GM18508 (cell line): ENCODE data around the gene TMEM266.

Source experiments
- ATAC-seq: cut with Tn5 transposase; IDR thresholded peaks from one replicate; pipeline ENCODE4 v1.9.1; 2021; ENCODE audit warnings: moderate number of reproducible peaks; ENCODE audit not compliant: insufficient read depth, unreplicated experiment

TMEM266 gene

GRCh38 chr15:76117181-76117580, 57.4 kb downstream of the TMEM266 start:
- ATAC-seq, result no peak

DNA sequence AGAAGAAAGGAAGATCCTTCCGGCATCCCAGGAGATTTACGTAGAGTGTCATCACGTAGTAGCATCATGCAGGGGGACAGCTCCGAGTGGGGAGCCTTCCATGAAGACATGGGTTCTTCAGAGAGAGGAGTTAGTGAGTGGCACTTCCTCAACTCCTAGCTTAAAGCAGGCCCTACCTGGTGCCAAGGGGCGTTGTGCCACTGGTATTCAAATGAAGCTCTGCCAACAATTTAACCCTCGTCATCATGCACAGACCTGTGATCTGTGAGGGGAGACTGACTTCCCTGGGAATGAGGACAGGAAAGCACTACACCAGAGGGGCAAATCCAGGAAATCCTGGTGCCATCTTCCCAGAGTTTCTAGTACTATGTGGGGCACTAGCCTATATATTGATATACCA, 59.0 kb downstream of the TMEM266 start:
- ATAC-seq, result no peak

DNA sequence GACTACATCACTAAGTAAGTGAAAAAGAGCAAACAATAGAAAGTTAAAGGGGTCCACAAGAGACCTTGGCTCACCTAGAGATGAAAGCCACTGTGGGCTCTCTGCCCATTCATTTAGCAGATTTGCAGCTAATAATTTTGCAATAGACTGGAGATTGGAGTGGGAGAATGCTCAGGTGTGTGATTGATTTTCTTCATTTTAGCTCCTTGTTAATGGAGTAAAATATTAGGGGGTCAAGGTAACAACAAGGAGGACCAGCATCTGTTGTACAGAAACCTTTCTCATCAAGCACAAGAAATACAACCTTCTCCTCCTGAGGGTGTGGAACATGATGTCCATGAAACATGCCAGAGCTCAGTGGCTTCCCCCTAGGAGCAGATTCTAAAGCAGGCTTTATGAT, 63.2 kb downstream of the TMEM266 start:
- no peak for ATAC-seq

DNA sequence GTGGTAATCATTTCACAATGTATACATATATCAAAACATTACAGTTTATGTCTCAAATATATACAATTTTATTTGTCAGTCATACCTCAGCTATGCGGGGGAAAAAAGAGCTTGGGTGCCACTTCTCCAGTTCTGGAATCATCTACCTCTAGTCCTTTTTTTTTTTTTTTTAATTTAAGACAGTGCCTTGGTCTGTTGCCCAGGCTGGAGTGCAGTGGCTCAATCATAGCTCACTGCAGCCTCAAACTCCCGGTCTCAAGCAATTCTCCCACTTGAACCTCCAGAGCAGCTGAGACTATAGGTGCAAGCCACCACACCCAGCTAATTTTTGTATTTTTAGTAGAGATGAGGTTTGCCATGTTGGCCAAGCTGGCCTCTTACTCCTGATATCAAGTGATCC, 67.4 kb downstream of the TMEM266 start:
- ATAC-seq, result no peak

DNA sequence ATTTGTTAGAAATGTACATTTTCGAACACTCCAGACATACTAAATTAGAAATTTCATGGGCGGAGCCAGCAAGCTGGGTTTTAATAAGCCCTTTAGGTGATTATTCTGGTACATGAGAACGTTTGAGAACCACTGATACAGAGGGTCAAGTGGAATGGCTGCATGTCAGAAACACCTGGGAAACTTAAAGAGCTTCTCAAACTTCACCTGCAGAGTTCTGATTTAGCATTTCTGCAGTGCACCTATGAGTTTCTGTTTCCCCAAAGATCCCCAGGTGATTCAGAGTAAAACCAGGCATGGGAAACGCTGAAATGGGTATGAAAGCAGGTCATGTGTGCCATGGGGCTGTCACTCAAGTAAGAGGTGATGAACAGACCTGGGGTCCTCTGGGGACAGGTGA, 68.1 kb downstream of the TMEM266 start:
- ATAC-seq, result no peak

DNA sequence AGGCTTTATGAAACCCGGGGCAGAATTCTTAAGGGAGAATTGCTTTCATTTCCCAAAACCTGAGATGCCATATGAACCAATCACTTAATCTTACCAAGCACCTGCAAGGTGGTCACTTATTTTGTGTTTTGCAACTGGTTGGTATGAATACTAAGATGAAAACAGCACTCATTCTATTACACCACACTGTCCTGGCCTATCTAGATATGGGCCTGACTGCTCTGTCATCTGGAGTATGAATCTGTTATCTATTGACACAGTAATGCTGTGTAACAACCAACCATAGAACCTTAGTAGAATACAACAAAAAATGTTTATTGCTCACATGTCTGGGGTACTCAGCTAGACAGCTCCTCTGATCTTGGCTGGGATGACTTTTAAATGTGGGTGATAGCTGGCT, 74.8 kb downstream of the TMEM266 start:
- no peak for ATAC-seq

DNA sequence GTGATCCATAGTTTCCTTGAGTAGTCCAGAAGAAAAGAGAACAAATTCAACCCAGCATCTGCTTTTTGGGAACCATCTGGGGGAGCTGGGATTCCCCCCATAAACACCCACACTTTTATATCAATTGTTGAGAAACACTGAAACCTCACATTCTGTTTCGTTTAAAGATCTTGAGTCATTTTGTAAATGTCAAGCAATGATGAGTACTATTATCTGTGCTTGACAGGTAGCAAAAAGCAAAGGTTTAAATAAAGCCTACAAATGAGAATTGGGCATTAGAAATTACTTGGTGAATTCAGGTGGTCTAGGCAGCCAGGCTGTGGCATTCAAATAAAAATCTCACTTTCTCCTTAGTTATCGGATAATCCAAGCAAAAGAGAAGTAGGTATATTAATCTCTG, 75.7 kb downstream of the TMEM266 start:
- ATAC-seq, result no peak

DNA sequence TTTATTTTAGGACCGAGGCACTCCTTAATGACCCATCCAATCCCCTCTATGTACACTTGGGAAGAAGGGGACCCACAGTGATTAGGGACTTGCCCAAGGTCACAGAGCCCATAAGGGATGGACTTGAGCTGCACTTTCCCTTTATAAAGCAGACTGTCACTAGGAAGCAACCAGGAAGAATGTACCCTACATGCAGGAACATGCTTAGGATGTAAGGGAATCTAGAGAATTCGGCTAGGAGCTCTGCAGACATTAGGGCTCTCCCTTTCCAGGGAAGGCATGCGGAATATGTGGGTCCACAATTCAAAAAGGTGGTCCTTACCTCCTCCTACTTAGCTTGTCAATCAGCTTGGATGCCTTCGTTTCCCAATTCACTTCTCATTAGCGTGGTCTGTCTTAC, 78.7 kb downstream of the TMEM266 start:
- no peak for ATAC-seq

DNA sequence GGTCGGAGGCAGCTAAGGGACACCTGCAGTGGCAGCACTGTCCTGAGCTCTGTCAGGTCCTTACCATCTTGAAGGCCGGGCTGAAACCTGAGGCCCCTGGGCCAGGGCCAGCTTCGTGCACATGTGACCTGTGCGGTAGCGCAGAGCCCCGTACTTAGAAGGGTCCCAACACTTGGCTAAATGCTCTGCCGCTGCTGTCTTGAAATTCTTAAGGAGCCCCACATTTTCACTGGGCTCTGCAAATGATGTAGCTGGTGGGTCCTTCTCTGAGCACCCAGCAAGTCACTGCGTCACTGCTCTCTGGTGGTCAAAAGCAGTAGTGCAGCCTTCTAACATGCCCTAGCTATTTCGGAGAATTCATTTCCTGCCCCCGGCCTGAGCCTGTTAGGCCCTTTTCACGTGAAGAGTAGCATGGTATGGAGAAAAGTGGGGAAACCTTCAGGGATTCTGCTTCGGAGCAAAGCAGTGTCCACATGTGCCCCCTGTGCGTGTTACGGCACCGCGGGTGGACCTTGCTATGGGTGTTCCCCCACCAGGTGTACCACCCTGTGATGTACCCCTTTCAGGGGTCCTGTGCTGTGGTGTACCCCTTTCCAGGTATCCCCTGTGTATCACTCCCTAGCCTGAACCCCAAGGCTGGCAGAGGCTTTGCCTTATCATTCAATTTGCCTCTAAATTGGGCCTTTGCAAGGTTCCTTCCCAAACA, 79.7 kb downstream of the TMEM266 start:
- ATAC-seq, result no peak

DNA sequence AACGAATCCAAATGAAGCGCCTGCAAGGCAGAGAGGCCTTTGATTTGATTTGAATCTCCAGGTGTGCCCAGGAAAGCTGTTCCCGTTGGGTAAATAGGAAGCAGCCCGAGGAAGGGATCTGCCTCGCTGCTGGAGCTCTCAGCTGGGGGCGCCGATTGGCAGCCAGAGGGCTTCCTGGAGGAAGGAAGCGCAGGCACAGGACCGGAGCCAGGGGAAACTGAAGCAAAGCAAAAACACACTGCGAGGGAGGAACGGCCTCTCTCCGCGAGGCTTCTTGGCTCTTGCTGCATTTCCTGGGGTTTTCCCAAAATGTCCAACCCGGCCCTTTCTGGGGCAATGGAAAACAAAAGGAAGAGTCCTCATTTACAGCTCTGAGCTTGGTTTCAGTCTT, 80.3 kb downstream of the TMEM266 start:
- no peak for ATAC-seq

GRCh38 chr15:76146812-76147211, 87.0 kb downstream of the TMEM266 start:
- no peak for ATAC-seq

- no peak for ATAC-seq
Observed at GRCh38 chr15:76147906-76148570, 88.3 kb downstream of the TMEM266 start.

DNA sequence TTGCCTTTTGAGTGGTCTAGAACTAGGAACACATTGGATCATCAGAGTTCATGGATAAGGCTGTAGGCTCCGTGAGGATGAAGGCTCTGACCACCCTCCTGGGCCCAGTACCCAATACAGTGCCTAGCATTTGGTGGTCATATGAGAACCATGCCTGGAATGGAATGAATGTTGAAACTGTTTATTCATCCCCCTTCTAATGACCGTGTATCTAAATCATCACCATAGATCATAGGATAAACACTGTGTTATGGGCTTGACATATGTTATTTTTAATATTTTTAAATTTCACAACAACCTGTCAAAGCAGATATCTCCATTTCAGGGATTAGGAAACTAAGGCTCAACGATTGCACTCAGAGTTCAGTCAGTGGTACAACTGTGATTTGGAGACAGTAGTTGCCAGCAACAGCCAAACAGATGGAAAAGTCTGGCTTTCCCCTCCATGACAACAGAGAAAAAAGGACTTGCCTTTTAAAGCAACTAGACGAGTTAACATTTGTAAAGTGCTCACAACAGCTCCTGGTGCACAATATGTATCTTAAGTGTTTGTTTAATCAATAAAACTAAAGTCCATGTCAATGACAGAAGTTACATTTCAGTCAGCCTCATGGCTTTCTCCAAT, 89.6 kb downstream of the TMEM266 start:
- ATAC-seq, result no peak

GRCh38 chr15:76150513-76150912, 90.7 kb downstream of the TMEM266 start:
- peak; percentile 20 for ATAC-seq

- ATAC-seq, result peak; percentile 59
Observed at GRCh38 chr15:76150971-76151598, 91.3 kb downstream of the TMEM266 start.

GRCh38 chr15:76151599-76151974, 91.8 kb downstream of the TMEM266 start:
- no peak for ATAC-seq

- ATAC-seq, result no peak
Observed at GRCh38 chr15:76152197-76152596, 92.4 kb downstream of the TMEM266 start.

- ATAC-seq, result no peak
Observed at GRCh38 chr15:76153241-76154197, 93.7 kb downstream of the TMEM266 start.

GRCh38 chr15:76155731-76156130, 95.9 kb downstream of the TMEM266 start:
- no peak for ATAC-seq

GRCh38 chr15:76158226-76158625, 98.4 kb downstream of the TMEM266 start:
- ATAC-seq, result no peak
